Fibroblast of pulmonary artery (primary cell): Measurements from ENCODE around the gene ALOX15.

Source experiments
- DNase-seq: peaks from one replicate; pipeline ENCODE4 v3.0.0-alpha.2; 2010; ENCODE audit warnings: low read depth
- H3K4me3 ChIP-seq: replicated peaks from 2 replicates; pipeline ENCODE4 v1.5.1; 2011; ENCODE audit warnings: low read depth, mild to moderate bottlenecking, control low read depth, low read length, moderate library complexity
- TF ChIP-seq, protein P1 (sequence below): IDR thresholded peaks from 2 replicates; pipeline ENCODE4 v1.5.1; 2011; ENCODE audit warnings: mild to moderate bottlenecking, control low read depth, low read length, inconsistent platforms; ENCODE audit errors: missing control alignments

Gene ALOX15

GRCh38 chr17:4583206-4583605 is 58.3 kb downstream of the ALOX15 start:
- TF ChIP-seq, protein P1, sequence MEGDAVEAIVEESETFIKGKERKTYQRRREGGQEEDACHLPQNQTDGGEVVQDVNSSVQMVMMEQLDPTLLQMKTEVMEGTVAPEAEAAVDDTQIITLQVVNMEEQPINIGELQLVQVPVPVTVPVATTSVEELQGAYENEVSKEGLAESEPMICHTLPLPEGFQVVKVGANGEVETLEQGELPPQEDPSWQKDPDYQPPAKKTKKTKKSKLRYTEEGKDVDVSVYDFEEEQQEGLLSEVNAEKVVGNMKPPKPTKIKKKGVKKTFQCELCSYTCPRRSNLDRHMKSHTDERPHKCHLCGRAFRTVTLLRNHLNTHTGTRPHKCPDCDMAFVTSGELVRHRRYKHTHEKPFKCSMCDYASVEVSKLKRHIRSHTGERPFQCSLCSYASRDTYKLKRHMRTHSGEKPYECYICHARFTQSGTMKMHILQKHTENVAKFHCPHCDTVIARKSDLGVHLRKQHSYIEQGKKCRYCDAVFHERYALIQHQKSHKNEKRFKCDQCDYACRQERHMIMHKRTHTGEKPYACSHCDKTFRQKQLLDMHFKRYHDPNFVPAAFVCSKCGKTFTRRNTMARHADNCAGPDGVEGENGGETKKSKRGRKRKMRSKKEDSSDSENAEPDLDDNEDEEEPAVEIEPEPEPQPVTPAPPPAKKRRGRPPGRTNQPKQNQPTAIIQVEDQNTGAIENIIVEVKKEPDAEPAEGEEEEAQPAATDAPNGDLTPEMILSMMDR, result no peak
- DNase-seq, result no peak
- H3K4me3 ChIP-seq, result no peak overlapping the region

GRCh38 chr17:4582691-4583090 is 58.8 kb downstream of the ALOX15 start:
- TF ChIP-seq, protein P1, result no peak
- no peak for DNase-seq
- H3K4me3 ChIP-seq, result no peak overlapping the region

DNA sequence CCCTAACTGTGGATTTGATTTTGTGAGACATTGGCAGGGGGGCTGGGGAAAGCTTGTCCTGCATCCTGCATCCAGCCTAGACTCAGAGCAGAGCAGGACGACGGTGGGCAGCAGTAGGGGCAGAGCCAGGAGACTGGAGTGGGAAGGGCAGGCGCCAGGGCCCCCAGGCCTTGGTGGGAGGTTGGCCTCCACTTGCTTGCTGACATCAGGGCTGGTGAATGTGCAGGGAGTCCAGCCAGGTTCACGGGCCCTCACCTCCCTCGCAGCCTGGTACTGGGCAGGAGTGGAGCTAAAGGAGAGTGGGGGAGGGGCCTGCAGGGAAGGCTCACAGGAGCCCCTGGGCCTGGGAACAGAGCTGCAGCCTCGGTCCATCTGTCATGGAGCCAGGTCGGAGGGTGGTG is 59.4 kb downstream of the ALOX15 start:
- no peak overlapping the region for H3K4me3 ChIP-seq
- TF ChIP-seq, protein P1, result no peak
- no peak for DNase-seq
